ENCODE measurements around the gene SRRM2.

SRRM2 gene

DNA sequence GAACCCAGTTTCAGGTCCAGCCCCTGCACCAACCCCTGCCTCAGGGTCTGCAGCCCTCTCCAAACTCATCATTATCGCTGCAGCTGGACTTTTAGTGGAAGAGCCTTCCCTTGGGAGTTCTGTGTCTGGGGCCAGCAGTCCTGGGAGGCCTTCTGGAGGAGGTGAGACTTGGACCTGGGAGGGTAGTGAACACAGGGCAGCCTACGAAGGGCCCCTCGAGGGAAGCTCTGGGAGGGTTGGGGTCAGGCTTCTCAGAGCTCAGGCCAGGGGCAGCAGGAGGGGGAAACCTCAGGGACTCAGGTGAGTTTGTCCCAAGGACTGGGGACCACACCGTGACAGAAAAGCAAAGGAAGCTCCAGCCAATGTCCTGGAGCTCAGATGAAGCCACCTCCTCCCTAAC lies 11.3 kb upstream of the SRRM2 start:
- Histone ChIP-seq H3K36me3 (ENCODE audit: control insufficient read depth in 2 of 2, insufficient read depth in 2 of 2, low read length in 2 of 2) (no peaks in the 10 kb centered on the region), H3K27ac (ENCODE audit: low read length) (no peak overlapping the region), H3K9me3 (ENCODE audit: control insufficient read depth in 2 of 2, low read length in 2 of 2) (no peaks in the 10 kb centered on the region), H3K4me3 (ENCODE audit: low read length in 2 of 2) (no peak overlapping the region), H3K4me1 (ENCODE audit: control insufficient read depth, insufficient read depth, low read length) (no peaks in the 10 kb centered on the region), H3K9ac (ENCODE audit: low read length in 2 of 2) (no peak overlapping the region), H3K27me3 (ENCODE audit: control insufficient read depth in 1 of 2, insufficient read depth in 2 of 2, low read length in 2 of 2) (peaks cover 7% of the 10 kb centered on the region in 2 donors)

DNA sequence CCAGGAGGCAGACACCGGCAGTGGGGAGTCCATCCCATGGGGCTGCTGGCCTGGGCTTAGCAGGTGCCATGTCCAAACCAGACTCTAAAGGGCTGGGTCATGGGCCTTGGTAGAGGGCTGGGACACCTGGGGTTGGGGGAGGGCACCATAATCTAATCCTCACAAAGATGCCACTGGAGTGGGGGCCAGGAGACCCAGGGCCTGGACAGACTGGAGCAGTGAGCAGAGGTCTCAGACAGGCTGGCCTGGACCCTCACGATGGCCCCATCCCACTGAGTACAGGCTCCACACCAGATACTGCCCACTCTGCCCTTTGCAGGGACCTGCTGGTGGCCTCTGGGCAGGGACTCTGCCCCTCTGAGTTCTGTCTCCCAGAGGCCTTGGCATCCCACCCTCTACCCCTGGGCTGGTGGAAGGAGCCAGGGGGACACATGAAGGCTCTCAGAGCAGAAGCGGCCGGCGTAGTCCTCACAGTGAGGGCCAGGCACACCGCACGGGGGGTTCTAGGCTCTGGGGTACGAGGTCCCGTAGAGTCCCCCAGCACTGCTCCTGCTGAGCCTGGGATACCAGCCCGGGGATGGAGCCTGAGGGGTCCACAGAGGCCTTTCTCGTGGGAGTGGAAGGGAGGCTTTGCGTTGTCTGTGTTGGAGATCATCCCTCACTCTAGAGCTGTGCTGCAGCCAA lies 10.0 kb upstream of the SRRM2 start:
- no peak overlapping the region for H3K27ac ChIP-seq (ENCODE audit: low read length)
- H3K9me3 ChIP-seq (ENCODE audit: control insufficient read depth in 2 of 2, low read length in 2 of 2) = no peaks in the 10 kb centered on the region
- peaks cover 4 to 5% of the 10 kb centered on the region in 2 donors for H3K27me3 ChIP-seq (ENCODE audit: control insufficient read depth in 1 of 2, insufficient read depth in 2 of 2, low read length in 2 of 2)
- H3K9ac ChIP-seq (ENCODE audit: low read length in 2 of 2) = no peak overlapping the region
- no peak overlapping the region for H3K4me3 ChIP-seq (ENCODE audit: low read length in 2 of 2)
- no peaks in the 10 kb centered on the region for H3K4me1 ChIP-seq (ENCODE audit: control insufficient read depth, insufficient read depth, low read length)
- no peaks in the 10 kb centered on the region for H3K36me3 ChIP-seq (ENCODE audit: control insufficient read depth in 2 of 2, insufficient read depth in 2 of 2, low read length in 2 of 2)

DNA sequence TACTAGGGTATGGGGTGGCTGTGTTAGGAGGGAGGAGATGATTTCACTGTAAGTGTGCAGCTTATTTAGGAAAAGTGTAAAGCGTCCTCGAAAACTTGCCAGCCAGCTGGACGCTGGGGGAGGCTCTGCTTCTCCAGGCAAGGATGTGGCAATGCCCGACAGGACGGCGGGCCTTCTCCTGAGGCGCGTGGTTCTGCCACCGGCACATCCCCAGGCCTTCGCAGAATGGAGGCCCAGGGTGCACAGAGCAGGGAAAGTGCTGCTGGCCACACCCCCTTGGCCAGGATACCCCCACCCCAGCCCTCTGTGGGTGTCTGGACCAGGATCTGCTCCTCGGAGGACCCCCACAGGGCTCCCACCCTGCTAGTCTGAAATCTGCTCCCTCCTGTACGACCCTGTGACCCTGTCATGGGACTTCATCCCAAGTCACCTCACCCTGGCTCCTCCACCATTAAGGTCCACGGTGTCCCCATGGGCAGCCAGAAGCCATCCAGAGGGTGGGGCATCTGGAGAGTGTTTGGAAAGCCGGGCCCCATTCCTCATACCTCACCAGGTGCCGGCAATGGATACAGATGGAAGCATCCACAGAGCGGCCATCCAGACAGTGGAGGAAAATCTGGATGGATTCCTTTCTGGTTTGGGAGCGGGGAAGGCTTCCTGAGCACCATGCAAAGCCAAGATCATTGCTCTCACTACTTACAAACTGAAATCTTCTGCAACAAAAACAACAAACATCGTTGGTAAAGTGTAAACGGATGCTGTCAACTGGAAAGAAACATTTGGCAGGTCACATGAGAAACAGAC lies 9.2 kb upstream of the SRRM2 start:
- no peak overlapping the region for H3K4me3 ChIP-seq (ENCODE audit: low read length in 2 of 2)
- H3K9ac ChIP-seq (ENCODE audit: low read length in 2 of 2) = no peak overlapping the region
- no peaks in the 10 kb centered on the region for H3K9me3 ChIP-seq (ENCODE audit: control insufficient read depth in 2 of 2, low read length in 2 of 2)
- no peaks in the 10 kb centered on the region for H3K4me1 ChIP-seq (ENCODE audit: control insufficient read depth, insufficient read depth, low read length)
- no peak overlapping the region for H3K27ac ChIP-seq (ENCODE audit: low read length)
- peaks cover 4 to 5% of the 10 kb centered on the region in 2 donors for H3K27me3 ChIP-seq (ENCODE audit: control insufficient read depth in 1 of 2, insufficient read depth in 2 of 2, low read length in 2 of 2)
- H3K36me3 ChIP-seq (ENCODE audit: control insufficient read depth in 2 of 2, insufficient read depth in 2 of 2, low read length in 2 of 2) = no peaks in the 10 kb centered on the region

DNA sequence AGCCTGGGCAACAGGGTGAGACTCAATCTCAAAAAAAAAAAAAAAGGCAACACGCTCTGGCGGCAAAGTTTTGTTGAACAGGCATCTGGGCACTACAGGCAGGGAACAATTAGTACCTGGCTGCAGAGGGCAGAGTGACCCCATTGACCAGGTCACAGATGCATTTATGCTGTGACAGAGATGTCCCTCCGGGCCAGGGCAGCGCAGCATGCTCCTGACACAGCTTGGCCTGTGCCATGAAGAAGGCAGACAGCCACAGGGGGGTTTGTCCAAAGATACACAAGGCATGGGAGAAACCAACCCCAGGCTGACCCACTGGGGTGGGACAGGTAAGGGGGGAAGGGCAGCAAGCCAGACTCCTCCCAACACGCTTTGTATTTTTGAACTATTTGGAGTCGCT lies 7.7 kb upstream of the SRRM2 start:
- H3K9ac ChIP-seq (ENCODE audit: low read length in 2 of 2) = no peak overlapping the region
- H3K27me3 ChIP-seq (ENCODE audit: control insufficient read depth in 1 of 2, insufficient read depth in 2 of 2, low read length in 2 of 2) = peaks cover 0 to 2% of the 10 kb centered on the region in 2 donors
- no peak overlapping the region for H3K4me3 ChIP-seq (ENCODE audit: low read length in 2 of 2)
- no peaks in the 10 kb centered on the region for H3K36me3 ChIP-seq (ENCODE audit: control insufficient read depth in 2 of 2, insufficient read depth in 2 of 2, low read length in 2 of 2)
- H3K9me3 ChIP-seq (ENCODE audit: control insufficient read depth in 2 of 2, low read length in 2 of 2) = no peaks in the 10 kb centered on the region
- H3K27ac ChIP-seq (ENCODE audit: low read length) = no peak overlapping the region
- H3K4me1 ChIP-seq (ENCODE audit: control insufficient read depth, insufficient read depth, low read length) = no peaks in the 10 kb centered on the region

DNA sequence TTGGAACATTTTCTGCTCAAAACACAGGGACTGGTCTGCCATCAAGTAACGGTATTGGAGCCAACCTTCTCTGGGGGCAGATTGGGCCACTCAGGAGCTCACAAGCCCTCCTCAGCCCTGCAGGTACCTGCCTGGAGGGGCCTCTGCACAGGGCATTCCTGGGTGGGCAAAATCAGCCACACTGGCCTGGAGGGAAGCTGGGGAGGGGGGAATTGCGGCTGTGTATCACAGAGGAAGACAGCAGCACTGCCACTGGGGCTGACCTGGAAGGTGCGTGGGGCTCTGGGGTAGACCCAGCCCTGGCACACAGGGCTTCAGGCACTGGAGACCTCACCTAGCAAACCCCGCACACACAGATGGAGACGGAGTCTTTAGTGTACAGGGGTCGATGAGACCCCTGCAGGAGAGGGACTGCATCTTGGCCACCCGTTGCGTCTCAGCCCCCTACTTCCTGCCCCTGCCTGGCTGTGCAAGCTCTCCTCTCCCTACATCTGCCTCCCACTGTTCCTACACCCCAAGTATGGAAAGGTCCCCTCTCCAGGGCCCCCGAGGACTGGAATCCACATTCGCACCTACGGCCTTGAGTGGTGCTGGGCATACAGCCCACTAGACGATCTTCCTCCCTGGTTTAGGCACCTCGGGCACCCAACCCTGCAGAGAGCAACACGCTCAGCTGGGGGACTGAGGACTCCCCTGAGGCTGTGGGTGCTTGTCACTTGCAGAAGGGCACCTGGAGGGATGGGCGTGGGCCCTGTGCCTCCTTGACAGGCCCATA lies 7.1 kb upstream of the SRRM2 start:
- no peaks in the 10 kb centered on the region for H3K36me3 ChIP-seq (ENCODE audit: control insufficient read depth in 2 of 2, insufficient read depth in 2 of 2, low read length in 2 of 2)
- H3K27me3 ChIP-seq (ENCODE audit: control insufficient read depth in 1 of 2, insufficient read depth in 2 of 2, low read length in 2 of 2) = no peaks in the 10 kb centered on the region
- no peak overlapping the region for H3K9ac ChIP-seq (ENCODE audit: low read length in 2 of 2)
- H3K9me3 ChIP-seq (ENCODE audit: control insufficient read depth in 2 of 2, low read length in 2 of 2) = no peaks in the 10 kb centered on the region
- H3K4me1 ChIP-seq (ENCODE audit: control insufficient read depth, insufficient read depth, low read length) = no peaks in the 10 kb centered on the region
- no peak overlapping the region for H3K4me3 ChIP-seq (ENCODE audit: low read length in 2 of 2)
- no peak overlapping the region for H3K27ac ChIP-seq (ENCODE audit: low read length)

DNA sequence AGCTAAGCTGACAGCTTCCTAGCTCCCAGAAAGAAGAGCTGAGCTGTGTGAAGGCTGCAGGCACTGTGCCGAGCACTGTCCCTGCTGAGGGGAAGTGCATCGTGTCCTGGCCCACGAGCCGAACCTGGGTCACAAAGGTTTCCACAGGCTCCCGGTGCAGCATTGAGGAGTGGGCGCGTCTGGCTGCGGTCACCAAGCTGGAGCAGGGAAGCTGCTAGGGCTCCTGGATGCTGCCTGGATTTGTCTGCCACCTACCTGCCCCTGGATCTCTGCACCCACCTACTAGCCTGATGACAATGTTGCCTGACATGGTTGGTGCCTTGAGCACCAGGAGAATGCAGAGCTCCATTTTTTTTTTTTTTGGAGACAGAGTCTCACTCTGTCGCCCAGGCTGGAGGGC lies 6.5 kb upstream of the SRRM2 start:
- Histone ChIP-seq H3K4me3 (ENCODE audit: low read length in 2 of 2) (no peak overlapping the region), H3K4me1 (ENCODE audit: control insufficient read depth, insufficient read depth, low read length) (no peaks in the 10 kb centered on the region), H3K27ac (ENCODE audit: low read length) (no peak overlapping the region), H3K9me3 (ENCODE audit: control insufficient read depth in 2 of 2, low read length in 2 of 2) (no peaks in the 10 kb centered on the region), H3K27me3 (ENCODE audit: control insufficient read depth in 1 of 2, insufficient read depth in 2 of 2, low read length in 2 of 2) (no peaks in the 10 kb centered on the region), H3K36me3 (ENCODE audit: control insufficient read depth in 2 of 2, insufficient read depth in 2 of 2, low read length in 2 of 2) (no peaks in the 10 kb centered on the region), H3K9ac (ENCODE audit: low read length in 2 of 2) (no peak overlapping the region)

DNA sequence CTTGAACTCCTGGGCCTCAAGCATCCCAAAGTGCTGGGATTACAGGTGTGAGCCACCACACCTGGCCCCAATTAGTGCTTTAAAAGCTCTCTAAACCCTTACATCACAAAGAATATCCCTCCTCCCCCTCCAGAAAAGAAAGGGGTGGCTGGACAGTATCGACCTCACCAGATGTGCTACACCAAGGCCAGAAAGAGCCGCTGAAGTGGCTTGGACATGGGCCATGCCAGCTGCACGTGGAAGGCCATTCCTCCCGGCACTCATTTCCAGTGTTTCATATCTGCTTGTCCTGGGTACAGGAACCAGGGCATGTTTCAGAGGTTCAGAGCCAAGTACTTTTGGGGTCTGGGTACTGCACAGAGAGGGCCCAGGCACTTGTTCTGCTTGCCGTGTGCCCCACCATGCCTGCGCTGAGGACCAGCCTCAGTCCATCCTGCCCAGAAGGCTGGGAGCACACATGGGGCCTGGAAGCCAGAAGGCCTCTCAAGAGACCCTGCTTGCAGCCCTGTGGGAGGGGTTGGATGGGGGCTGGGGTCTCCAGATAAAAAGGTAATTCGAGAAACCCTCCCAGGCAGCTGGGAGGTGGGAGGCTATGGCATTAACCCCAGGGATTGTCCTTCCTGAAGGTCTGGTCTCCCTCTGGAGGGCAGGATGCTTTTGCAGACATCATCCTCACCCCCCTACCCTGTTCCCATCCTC lies 3.5 kb upstream of the SRRM2 start:
- Histone ChIP-seq H3K27ac (ENCODE audit: low read length) (no peak overlapping the region), H3K9me3 (ENCODE audit: control insufficient read depth in 2 of 2, low read length in 2 of 2) (no peaks in the 10 kb centered on the region), H3K4me3 (ENCODE audit: low read length in 2 of 2) (no peak overlapping the region), H3K27me3 (ENCODE audit: control insufficient read depth in 1 of 2, insufficient read depth in 2 of 2, low read length in 2 of 2) (no peaks in the 10 kb centered on the region), H3K36me3 (ENCODE audit: control insufficient read depth in 2 of 2, insufficient read depth in 2 of 2, low read length in 2 of 2) (no peaks in the 10 kb centered on the region), H3K4me1 (ENCODE audit: control insufficient read depth, insufficient read depth, low read length) (peaks cover 8% of the 10 kb centered on the region), H3K9ac (ENCODE audit: low read length in 2 of 2) (no peak overlapping the region)

DNA sequence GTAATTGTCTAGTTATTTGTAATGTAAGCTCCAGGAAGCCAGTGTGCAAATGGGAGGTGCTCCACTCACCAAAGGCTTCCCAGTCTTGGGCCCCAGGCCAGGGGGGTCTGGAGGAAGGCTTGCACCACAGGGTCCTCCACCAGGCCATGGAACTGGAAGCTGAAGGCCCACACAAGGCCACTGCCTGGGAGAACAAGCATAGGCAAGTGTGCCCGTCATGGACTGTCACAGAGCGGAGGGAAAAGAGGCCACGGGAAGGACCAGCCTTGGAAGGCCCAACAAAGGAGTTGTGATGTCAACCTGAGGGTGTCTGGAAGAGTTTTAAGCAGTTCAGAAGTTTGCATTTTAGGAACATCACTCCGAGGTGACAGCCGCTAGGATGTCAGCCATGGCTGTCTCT lies 3.0 kb upstream of the SRRM2 start:
- H3K4me1 ChIP-seq (ENCODE audit: control insufficient read depth, insufficient read depth, low read length) = peaks cover 14% of the 10 kb centered on the region

DNA sequence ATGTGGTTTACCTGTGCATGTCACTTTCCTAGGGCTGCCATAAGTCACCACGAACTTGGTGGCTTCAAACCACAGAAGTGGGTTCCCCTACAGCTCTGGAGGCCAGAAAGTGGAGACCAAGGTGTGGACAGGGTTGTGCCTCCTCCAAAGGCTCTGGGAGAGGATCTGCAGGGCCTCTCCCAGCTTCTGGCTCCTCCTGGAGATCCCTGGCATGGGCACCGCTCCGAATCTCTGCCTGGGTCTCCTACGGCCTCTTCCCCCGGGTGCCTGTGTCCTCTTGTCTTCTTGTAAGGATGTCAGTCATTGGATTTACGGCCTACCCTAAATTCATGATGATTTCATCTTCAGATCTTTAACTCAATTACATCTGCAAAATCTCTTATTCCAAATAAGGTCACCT lies 2.5 kb upstream of the SRRM2 start:
- H3K4me1 ChIP-seq (ENCODE audit: control insufficient read depth, insufficient read depth, low read length) = peaks cover 18% of the 10 kb centered on the region
- H3K36me3 ChIP-seq (ENCODE audit: control insufficient read depth in 2 of 2, insufficient read depth in 2 of 2, low read length in 2 of 2) = no peaks in the 10 kb centered on the region
- no peaks in the 10 kb centered on the region for H3K9me3 ChIP-seq (ENCODE audit: control insufficient read depth in 2 of 2, low read length in 2 of 2)
- H3K27ac ChIP-seq (ENCODE audit: low read length) = no peak overlapping the region
- H3K9ac ChIP-seq (ENCODE audit: low read length in 2 of 2) = no peak overlapping the region
- no peaks in the 10 kb centered on the region for H3K27me3 ChIP-seq (ENCODE audit: control insufficient read depth in 1 of 2, insufficient read depth in 2 of 2, low read length in 2 of 2)
- no peak overlapping the region for H3K4me3 ChIP-seq (ENCODE audit: low read length in 2 of 2)

More for the DNA sequence above, 3.0 kb upstream of the SRRM2 start:
- no peaks in the 10 kb centered on the region for H3K36me3 ChIP-seq (ENCODE audit: control insufficient read depth in 2 of 2, insufficient read depth in 2 of 2, low read length in 2 of 2)
- H3K27me3 ChIP-seq (ENCODE audit: control insufficient read depth in 1 of 2, insufficient read depth in 2 of 2, low read length in 2 of 2) = no peaks in the 10 kb centered on the region
- H3K9me3 ChIP-seq (ENCODE audit: control insufficient read depth in 2 of 2, low read length in 2 of 2) = no peaks in the 10 kb centered on the region
- H3K4me3 ChIP-seq (ENCODE audit: low read length in 2 of 2) = no peak overlapping the region
- H3K9ac ChIP-seq (ENCODE audit: low read length in 2 of 2) = no peak overlapping the region
- H3K27ac ChIP-seq (ENCODE audit: low read length) = no peak overlapping the region

DNA sequence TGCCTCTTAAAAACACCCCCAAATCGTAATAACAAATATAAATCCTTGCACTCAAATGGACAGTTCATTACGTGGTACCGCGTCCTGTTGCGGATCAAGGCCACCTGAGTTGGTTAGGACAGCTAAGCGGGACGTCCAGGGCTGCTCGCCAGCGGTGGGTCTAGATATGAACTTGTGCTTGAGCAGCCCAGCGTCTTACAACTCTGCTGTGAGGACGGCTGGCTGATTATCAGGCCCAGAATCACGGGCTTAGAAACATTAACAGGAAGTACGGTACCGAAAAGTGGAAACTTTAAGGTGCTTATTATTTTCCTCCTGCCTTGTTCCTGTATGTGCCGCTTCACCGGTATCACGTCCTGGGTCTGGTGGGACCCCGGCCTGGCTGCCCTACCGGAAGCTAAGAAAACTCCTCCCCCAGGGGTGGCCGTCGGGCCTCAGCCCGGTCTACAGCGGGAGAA lies 832 bp upstream of the SRRM2 start:
- H3K4me1 ChIP-seq (ENCODE audit: control insufficient read depth, insufficient read depth, low read length) = peaks cover 35% of the 10 kb centered on the region
- H3K4me3 ChIP-seq (ENCODE audit: low read length in 2 of 2) = peak overlapping the region; percentile 94 to 95
- peak overlapping the region; percentile 97 to 99 for H3K9ac ChIP-seq (ENCODE audit: low read length in 2 of 2)
- H3K27me3 ChIP-seq (ENCODE audit: control insufficient read depth in 1 of 2, insufficient read depth in 2 of 2, low read length in 2 of 2) = no peaks in the 10 kb centered on the region
- no peaks in the 10 kb centered on the region for H3K9me3 ChIP-seq (ENCODE audit: control insufficient read depth in 2 of 2, low read length in 2 of 2)
- peaks cover 2 to 3% of the 10 kb centered on the region in 2 donors for H3K36me3 ChIP-seq (ENCODE audit: control insufficient read depth in 2 of 2, insufficient read depth in 2 of 2, low read length in 2 of 2)
- H3K27ac ChIP-seq (ENCODE audit: low read length) = peak overlapping the region; percentile 98

Data from stomach smooth muscle (tissue), 2 donors.